Sigmoid colon (tissue), 4 donors: ENCODE results near the gene DEAF1.

Experiments used
- CTCF ChIP-seq, 4 experiments: fragments of 450-650 bp in 3 of 4; fragments of 200-600 bp in 1 of 4; IDR thresholded peaks; one replicate each; pipeline ENCODE4 v1.5.1; 2016 to 2019; ENCODE audit warnings: antibody characterized with exemption in 4 of 4, mild to moderate bottlenecking in 3 of 4, moderate library complexity in 2 of 4
- EP300 ChIP-seq, 4 donors: sonication (generic); formaldehyde crosslinking; IDR thresholded peaks; one replicate each; pipeline ENCODE4 v1.6.1; 2017; ENCODE audit warnings: antibody characterized with exemption in 4 of 4
- POLR2AphosphoS5 ChIP-seq, 4 donors: sonication (generic); formaldehyde crosslinking; IDR thresholded peaks; one replicate each; pipeline ENCODE4 v1.6.1; 2017; ENCODE audit warnings: antibody characterized with exemption in 4 of 4

DNA sequence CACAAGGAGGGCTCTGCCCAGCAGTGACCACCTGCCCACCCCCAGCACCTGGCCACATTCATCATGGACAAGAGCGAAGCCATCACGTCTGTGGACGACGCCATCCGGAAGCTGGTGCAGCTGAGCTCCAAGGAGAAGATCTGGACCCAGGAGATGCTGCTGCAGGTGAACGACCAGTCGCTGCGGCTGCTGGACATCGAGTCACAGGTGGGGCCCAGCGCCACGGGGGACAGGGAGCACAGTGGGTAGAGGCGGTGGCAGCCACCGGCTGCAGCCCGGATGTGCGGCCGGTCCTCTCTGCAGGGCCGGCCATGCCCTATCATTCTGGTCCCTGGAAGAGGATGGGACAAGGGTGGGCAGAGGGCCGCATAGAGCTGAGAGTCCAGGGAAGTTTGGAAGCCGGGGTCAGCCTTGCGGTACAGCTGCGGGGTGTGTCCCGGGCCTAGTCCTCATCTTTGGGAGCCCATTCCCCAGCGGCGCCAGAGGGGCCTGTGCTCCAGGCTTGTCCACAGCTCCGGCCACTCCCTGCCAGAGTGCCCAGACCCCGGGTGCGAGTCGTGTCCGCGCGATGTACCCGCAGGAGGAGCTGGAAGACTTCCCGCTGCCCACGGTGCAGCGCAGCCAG lies 25.1 kb upstream of the DEAF1 start:
- TF ChIP-seq CTCF (IDR thresholded peaks at IDR 0.05), result no peak
- TF ChIP-seq EP300 (IDR thresholded peaks at IDR 0.05), result no peak
- TF ChIP-seq POLR2AphosphoS5 (IDR thresholded peaks at IDR 0.05), result no peak
